Globus pallidus (tissue), 1 donor: ENCODE data around the gene GRIK4.

ENCODE experiments used
- DNase-seq: peaks from one replicate; pipeline ENCODE4 v3.0.0-alpha.2; 2015; ENCODE audit warnings: low spot score

The GRIK4 gene

DNA sequence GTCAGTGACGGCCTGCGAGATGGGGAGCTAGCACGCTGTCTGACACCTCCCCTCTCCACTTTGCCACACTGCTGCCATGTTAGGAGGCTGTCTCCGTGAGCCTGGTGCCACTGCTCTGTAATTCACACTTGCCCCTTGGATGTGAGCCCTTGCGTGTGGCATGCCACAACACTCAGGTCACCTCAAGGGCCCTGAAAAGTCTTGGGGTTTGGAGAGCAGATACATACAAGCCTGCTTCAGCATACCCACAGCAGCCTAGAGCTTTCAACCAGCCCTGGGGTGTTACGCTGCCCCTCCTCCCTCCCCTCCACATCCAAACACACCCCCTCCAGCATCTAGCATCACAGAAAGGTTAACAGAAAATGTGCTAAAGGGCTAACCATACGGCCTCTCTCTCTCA lies 442.8 kb downstream of the GRIK4 start:
- no peak for DNase-seq

DNA sequence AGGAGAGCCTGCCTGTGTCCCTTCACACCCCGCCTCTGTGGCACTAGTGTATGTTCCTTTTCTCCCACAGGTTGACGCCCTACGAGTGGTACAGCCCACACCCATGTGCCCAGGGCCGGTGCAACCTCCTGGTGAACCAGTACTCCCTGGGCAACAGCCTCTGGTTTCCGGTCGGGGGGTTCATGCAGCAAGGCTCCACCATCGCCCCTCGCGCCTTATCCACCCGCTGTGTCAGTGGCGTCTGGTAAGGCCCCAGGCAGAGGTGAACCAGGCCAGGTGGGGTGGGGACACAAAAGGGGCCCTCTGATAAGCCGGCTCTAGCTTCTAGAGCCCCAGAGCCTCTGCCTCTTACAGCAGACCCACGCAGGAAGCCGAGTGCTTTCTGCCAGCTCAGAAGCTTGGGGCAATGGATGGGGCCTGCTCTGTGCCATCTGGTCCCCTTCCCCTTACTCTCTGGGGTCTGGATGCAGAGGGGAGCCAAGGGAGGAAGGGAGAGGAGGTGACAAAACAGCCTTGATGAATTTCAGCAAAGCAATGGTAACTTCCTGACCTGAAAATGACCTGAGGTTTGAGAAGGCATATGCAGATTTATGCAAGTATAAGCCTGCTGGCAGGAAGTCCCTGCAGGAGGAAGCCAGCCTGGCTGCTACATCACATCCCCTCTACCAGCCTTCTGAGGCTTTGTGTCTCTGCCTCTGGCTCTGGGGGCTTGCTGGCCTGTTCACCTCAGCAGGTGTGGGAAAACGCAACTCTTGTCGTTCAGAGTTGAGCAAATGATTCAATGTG lies 445.4 kb downstream of the GRIK4 start:
- no peak for DNase-seq

DNA sequence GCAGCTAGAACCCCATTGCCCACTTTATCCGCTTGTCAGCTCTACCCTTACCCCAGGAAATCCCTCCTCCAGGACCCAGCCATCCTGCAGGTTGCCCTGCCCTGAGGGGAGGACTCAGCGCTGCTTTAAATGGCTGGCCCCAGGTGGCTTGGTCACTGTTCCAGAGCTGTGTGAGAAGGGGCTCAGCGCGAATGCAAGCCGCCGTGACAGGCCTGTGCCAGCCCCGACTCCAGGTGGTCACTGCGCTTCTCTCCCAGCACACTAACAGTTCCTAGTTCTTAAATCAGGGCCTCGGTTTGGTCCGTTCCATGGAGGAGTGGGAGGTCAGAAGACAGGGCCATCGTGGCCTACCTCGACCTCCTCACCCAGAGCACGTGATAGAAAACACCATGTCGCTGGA lies 446.6 kb downstream of the GRIK4 start:
- no peak for DNase-seq

DNA sequence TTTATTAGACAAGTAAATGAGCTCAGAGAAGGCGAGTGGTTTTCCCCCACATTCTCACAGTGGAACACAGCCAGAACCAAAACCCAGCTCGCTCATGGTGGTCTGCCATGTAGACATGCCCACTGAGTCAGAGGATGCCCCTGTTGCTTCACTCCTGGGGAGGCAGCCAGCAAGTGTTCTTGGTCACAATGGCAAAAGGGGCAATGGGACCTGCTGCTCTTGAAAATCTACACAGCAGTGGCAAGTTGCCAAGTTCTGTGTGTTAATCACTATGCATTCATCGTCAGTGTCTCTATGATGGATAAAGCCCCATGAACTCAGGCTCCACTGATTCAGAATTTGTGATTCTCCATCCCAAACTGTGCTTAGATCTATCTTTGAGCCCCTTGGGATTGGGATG lies 447.6 kb downstream of the GRIK4 start:
- no peak for DNase-seq

DNA sequence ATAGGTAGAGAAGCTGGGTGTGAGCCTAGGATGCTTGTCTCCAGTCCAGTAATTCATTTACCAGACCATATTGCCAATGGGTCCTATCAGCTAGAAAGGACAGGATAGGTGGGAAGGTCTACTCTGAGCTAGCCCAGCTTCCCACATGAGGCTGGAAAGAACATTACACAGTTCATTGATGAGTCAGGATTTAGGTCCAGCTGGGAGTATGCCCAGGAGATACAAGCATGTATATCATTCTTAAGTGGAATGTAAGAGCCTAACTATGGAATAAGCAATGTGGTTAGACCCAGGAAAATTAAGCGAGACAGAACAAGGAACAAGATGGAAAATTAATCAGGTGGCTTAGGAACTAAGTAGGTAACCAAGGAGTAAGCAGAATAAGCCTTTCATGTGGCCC lies 453.3 kb downstream of the GRIK4 start:
- no peak for DNase-seq

DNA sequence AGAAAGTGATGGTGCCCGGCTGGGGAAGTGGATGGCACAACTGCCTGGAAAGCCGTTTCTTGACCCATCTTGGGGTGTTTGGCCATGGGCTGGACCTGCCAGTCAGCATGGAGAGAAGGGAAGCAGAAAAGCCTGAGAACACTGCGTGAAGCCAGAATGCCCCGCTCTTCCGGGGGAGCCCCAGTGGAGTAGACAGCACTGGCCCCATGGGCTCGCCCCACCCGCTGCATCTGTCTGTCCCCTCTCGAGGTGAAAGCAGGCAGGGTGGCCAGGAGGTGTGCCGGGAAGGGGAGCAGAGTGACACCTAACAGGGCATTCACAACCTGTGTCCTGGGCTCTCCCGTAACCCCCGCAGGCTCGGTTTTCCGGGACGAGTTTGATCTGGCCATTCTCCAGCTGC lies 455.3 kb downstream of the GRIK4 start:
- DNase-seq, result no peak

DNA sequence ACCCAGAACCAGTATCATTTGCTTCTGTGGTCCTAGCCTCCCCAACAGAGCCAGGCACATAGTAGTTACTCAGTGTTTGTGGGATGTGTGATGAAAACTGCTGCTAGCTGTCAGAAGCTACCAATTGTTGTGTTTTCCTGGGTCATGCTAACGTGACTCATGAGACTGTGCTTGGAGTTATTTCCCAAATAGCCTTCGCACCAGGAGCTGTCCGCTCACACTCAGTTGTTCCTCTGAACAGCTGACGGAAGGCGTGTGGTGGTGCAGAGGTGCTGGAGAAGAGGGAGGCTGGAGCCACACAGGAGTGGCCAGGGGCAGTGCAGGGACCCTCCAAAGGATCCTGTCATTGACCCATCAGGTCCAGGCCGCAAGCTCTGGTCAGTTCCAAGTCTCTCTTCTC lies 458.4 kb downstream of the GRIK4 start:
- no peak for DNase-seq

DNA sequence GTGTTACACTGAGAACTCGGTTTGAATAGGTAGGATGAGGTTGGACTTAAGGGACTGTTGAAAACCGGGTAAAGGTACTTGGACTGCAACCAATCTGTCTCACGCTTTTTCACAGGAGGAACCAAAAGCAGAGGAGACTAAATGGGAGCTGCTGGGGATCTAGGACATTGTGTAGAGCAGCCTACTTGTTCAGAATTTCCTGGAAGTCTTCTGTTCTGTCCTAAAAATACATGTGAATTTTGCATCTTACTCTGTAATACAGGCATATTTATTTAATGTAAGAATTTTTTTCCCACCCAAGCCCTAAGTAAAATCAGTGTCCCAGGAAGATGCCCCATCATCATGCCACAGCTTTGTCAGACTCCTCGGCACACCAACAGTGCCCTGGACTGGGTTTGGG lies 460.3 kb downstream of the GRIK4 start:
- DNase-seq, result no peak

DNA sequence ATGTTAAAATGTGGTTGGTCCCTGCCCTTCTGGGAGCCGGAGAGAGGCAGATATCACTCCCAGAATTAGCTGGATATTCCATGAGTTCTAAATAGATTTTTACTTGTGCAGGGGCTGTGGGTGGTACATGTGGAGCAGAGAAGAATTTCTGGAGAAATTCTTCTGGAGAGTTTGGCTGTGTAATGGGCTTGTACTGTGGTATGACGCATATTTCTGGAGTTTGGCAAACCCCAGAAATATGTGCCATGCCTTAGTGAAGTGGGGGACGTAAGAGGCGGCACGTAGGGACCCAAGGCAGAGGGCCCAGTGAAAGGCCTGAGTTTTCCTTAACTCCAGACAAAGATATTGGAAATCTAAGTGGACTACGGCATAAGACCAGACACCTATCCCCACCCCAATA lies 461.1 kb downstream of the GRIK4 start:
- DNase-seq, result no peak

DNA sequence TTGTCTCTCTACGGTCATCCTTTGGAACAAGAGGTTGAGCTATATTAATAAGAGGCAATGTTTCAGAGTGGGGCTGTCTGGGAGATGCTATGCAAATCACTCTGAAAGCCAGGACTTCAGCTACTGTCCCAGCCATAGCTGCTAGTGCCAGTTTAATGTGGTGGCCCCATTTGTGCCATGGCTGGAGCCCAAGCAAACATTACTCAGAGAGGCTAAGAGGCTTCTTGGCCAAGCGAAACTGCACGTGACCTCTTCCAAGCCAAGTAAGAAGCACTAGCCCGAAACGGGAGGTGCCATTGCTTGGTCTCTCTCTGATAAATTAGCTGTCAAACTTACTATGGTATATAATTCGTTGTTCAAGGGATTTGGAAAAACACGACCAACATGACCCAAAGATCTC lies 462.0 kb downstream of the GRIK4 start:
- no peak for DNase-seq

DNA sequence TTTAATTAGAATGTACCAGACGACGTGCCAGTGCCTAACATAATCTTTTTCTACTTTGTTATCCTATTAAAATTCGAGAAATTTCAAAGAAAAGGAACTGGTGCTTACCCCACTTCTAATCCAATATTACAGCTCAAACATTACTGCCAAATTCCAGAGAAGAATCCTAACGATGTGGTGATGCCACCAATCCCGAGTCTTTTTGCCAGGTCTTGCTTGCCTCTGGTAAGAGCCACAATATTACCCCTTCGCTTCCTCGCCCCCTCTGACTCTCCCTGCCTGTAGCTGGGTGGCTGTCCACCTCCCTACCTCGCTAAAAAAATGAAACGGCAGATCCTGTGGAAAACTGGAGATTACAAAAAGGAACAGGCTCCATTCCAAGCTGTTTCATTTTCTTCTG lies 462.9 kb downstream of the GRIK4 start:
- no peak for DNase-seq

DNA sequence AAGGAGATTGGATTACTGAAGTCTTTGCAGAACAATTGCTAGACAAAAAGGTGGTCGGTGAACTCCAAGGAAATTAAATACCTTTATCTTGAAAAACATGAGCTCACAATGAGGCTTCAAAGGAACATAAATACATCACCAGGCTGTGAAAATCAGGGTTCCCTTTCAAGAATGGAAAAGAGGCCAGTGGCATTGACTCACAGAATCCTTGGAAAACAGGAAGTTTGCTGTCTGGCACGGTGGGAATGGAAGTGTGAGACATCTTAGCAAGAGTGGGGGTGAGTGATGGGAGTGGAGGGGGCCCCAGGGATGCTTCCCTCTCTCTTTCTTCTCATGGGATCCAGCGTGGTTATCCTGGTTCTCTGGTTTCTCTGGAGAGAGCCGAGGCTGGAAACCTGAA lies 463.4 kb downstream of the GRIK4 start:
- DNase-seq, result no peak

DNA sequence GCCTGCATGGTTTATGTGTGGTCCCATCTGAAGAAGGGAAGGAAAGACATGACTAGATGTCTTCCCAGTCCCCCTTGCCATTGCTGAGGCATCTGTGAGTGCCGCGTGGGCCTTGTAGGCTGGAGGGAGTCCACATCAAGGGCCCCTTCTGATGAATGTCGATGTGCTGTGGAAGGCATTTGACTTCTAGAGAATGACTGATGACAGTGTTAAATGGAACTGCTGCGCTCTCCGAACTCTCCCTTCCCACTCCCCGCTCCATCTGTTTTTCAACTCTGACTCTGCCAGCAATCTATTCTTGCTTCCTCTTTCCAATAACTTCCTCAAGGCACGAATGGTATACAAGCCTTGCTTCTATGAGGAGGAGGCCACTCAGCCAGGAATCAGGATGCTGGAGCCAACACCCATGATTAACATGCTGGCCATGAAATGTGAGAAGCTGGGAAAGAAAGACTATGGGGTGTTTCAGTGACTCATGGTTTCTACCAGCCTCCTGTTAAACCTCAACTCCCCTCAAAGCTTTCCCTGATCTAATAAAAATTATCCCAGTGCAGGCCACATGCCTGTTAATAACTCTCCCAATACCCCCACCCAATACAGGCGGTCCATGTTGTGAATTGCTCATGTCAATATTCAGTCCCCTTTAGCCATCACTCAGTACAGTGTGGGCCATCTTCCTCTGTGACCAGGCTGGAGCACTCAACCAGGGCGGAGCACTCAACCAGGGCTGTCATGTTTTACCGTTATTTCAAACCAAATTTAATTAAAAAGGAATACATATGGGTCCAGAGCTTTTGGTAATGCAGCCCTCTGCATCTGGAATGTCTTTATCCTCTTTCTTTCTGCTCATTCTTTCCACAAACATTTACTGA lies 466.0 kb downstream of the GRIK4 start:
- no peak for DNase-seq

DNA sequence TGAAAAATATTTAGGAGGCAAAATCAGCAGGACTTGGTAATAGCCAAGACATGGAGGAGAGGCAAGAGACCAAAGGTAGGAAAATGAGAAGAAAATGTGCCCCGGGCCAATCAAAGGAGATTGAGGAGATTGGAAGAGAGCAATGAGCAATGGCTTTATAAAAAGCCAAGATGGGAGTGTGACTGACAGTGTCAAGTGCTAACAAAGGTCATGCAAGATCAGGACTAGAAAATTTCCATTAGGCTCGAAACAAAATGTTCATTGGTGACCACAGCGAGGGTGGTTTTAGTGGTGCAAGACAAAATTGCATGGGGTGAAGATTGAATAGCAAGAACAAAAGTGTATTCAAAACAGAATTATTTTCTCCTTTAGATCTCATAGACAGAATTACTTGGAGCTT lies 467.2 kb downstream of the GRIK4 start:
- no peak for DNase-seq

DNA sequence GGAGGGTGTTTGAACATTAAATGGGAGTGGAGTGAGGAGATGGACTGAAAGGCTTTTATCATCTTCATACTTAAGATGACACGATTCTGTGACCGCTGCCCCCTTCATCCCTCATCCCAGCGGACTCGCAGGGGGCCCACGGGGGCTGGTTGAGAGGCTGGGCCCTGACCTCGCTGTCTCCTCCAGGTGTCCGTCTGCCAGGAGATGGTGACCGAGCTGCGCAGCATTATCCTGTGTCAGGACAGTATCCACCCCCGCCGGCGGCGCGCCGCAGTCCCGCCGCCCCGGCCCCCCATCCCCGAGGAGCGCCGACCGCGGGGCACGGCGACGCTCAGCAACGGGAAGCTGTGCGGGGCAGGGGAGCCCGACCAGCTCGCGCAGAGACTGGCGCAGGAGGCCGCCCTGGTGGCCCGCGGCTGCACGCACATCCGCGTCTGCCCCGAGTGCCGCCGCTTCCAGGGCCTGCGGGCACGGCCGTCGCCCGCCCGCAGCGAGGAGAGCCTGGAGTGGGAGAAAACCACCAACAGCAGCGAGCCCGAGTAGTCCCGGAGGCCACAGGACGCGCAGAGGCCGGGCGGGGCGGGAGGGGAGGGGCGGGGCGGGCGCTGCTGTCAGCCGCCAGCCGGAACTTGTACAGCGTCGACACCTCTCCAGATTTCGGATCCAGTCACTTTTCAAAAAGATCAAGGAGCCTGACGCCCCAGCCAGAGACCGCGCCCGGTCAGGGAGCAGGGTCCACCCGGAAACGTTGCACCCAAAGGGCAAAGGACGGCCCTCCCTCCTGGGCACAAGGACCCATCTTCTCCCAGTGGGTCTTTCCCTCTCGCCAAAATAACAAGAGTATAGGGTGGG lies 474.4 kb downstream of the GRIK4 start:
- peak; percentile 15 for DNase-seq

DNA sequence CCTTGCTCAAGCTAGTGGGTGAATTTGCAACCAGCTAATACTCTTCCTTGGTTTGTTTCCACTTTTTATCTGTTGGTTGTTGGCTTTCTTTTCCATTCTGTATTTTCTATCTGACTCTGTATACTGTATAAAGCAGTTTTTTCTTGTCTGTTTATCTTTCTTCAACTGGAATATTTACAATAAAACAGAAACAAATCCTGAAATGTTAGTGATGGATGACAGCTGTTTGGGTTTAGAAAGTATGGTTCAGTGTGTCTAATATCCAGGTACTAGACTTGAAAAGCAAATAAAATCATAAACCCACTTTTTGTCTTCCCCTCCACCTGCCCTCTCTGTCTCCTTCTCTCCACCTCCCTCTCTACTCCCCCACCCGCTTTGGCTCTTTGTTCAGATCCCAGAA lies 477.1 kb downstream of the GRIK4 start:
- no peak for DNase-seq

DNA sequence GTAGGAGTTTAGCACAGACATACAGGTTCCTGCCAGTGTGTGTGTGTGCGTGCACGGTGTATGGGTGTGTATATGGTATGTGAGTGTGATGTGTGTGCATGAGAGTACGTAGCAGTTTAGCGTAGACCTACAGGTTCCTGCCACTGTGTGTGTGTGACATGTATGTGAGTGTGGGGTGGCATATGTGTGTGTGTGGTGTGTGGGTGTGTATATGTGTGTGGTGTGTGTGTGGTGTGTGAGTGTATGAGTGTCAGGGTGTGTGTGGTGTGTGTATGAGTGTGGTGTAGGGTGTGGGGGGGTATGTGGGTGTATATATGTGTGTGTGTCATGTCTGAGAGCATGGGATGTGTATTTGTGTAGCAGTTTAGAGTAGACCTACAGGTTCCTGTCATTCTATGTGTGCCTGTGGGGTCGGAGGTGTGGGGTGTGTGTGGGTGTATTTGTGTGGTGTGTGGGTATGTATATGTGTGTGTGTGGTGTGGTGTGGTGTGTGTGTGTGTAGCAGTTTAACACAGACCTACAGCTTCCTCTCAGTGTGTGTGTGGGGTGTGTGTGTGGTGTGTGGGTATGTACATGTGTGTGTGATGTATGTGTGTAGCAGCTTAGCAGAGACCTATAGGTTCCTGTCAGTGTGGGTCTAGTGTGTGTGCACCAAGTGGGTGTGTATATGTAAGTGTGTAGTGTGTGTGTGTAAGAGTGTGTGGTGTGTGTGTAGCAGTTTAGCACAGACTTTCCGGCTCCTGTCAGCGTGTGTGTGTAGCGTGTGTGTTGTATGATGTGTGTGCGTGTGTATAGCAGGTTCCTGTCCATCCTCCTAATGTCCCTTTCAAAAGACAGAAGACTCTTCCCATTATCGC lies 480.5 kb downstream of the GRIK4 start:
- DNase-seq, result no peak

DNA sequence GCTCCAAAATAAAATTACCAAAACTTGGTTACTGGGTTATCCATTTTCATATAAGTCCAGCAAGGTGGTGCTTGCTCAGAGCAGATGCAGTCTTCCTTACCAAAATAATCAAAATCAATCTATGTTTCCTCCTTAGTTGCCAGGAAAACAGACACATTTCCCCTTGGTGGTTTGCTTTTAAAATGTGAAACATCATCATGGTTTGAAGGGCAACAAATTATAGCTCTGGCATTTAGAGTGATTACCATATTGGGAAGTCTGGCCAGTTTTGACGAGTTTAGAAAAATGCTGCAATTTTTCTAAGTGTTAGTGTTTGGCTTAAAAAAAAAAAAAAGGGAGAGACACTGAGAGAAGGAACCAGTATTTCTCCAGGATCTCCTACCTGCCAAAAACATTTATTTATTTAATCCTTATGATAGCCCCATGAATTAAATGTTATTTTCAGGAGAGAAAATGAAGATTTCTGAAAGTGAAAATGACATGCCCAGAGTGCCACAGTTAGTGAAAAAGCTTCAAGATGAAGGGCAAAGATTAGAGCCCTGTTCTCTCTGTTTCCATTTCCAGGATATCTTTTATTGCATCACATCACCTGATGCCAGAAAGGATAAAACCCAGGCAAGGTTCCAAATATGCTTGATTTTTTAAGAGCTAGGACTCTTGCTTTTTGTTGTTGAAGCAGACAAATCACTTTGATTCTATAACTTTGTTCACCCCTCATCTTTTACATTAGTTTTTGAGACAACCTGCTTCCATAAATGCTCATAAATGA lies 482.7 kb downstream of the GRIK4 start:
- DNase-seq, result no peak

DNA sequence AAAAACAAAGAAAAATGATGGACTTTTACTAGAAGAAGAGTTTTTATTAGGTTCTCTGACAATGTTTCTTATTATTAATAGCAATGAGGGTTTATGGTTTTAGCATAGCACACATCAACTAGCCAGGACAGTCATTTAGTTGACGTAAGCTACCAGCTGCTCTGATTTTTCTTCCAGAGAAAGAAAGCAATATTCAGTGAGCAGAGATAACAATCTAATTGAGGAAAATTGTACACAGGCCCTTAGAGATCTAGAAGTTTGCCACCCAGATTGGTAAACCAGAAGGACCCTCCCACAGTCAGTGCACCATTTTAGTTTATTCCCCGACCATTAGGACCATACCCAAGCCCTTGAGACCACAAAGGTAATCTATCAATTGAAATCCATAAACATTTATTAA lies 483.6 kb downstream of the GRIK4 start:
- DNase-seq, result no peak

DNA sequence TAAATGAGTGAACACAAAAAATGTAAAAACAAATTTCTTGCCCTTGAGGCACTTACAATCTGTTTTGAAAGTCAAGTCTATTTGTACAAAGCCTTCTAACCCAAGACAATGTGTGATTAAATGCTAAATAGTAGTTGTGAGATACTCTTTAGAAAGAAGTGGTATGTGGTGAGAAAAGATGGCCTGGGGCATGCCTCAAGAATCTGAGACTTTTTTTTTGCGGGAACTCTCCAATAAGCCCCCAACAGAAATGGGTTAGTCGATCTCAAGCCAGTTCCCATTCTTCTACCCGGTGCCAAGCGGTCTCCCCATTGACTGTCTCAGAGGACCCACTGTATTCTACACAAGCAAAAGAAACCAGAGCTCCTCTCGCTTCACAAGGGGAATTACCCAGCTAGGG lies 485.4 kb downstream of the GRIK4 start:
- no peak for DNase-seq

DNA sequence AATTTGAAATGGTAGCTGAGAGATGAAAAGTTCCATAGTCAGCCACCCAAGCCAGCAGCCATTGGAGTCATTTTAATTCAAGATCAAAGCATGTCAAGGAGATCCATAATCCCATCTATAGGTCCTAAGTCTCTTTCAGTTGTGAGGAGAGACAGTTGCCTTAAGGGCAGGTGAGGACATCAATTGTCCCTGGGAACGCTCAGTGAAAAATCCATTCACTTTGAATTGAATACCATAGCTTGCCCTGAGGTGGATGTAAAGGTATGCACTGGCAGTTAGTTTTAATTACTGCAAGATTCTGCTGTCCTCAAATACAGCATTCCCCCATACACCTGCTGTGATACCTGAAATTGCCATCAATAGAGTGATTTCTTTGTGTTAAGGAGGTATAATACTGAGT lies 487.0 kb downstream of the GRIK4 start:
- no peak for DNase-seq
